Measurements from ENCODE around the gene ZNF398. TPM values are rescaled to one million over a fixed set of nuclear protein-coding genes. Genes with fewer than 3 reads are reported as not detected.
"Not testable (repeated sequence)": the region's sequence is repeated elsewhere in the genome, so short reads cannot be mapped to it uniquely, and the experiment has no call there.

ZNF398 gene
- total RNA-seq, 4 donors from 2014 or later = 11.5 to 23.5 (median 17.1) TPM

DNA sequence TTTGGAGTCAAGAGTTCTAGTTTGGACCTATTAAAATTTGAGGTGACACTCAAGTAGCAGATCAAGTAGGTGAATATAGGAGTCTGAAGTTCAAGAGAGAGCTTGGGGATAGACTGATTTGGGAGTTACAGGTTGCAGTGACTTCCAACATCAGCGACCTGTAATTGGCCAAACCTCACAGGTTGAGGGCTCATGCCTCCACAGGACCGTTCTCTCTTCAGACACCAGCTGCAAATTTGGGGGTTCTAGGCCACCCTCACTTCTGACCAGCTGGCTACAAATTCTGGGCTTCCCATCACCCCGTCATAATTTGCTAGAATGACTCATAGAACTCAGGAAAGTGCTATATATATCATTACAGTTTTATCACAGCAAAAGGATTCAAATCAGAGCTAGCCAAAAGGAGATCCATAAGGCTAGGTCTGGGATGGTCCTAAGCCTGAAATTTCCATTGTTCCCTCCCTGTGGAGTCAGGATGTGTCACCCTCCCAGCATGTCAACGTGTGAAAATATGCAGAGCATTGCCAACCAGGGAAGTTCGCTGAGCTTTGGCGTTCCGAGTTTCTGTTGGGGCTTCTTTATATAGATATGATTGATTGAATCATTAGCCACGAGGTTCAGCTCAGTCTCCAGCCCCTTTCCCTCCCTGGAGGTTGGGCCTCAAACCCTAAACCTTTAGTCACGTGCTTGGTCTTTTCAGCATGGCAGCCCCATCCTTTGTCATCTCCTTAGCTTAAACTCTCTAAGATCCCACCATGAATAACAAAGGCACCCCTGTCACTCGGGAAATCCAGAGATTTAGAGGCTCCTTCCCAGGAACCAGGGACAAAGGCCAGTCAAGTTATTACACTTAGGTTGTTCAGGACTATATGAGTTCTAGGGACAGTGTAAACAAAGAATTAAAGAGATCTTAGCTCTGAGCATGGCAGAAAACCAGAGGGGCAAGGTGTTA is 71.5 kb downstream of the ZNF398 start:
- TF ChIP-seq, protein P1, sequence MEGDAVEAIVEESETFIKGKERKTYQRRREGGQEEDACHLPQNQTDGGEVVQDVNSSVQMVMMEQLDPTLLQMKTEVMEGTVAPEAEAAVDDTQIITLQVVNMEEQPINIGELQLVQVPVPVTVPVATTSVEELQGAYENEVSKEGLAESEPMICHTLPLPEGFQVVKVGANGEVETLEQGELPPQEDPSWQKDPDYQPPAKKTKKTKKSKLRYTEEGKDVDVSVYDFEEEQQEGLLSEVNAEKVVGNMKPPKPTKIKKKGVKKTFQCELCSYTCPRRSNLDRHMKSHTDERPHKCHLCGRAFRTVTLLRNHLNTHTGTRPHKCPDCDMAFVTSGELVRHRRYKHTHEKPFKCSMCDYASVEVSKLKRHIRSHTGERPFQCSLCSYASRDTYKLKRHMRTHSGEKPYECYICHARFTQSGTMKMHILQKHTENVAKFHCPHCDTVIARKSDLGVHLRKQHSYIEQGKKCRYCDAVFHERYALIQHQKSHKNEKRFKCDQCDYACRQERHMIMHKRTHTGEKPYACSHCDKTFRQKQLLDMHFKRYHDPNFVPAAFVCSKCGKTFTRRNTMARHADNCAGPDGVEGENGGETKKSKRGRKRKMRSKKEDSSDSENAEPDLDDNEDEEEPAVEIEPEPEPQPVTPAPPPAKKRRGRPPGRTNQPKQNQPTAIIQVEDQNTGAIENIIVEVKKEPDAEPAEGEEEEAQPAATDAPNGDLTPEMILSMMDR (IDR thresholded peaks at IDR 0.05) = no peak
- DNase-seq (ENCODE audit: low spot score) (no peak), ATAC-seq (ENCODE audit: low FRiP score) (no peak)

- ATAC-seq (ENCODE audit: low FRiP score) = no peak
- TF ChIP-seq, protein P1 (IDR thresholded peaks at IDR 0.05) = no peak
Measured at GRCh38 chr7:149220534-149220933, 73.3 kb downstream of the ZNF398 start.

GRCh38 chr7:149223176-149223575 is 75.9 kb downstream of the ZNF398 start:
- ATAC-seq (ENCODE audit: low FRiP score) = no peak
- TF ChIP-seq, protein P1 (IDR thresholded peaks at IDR 0.05) = no peak
- DNase-seq (ENCODE audit: low spot score) = no peak

More at GRCh38 chr7:149220534-149220933, 73.3 kb downstream of the ZNF398 start:
- no peak for DNase-seq (ENCODE audit: low spot score)

- DNase-seq (ENCODE audit: low spot score) (no peak), ATAC-seq (ENCODE audit: low FRiP score) (no peak)
- TF ChIP-seq, protein P1 (IDR thresholded peaks at IDR 0.05) = no peak
Measured at GRCh38 chr7:149223761-149224160, 76.5 kb downstream of the ZNF398 start.

GRCh38 chr7:149224352-149224751 is 77.1 kb downstream of the ZNF398 start:
- ATAC-seq (ENCODE audit: low FRiP score) = no peak
- DNase-seq (ENCODE audit: low spot score) = no peak
- TF ChIP-seq, protein P1 (IDR thresholded peaks at IDR 0.05) = no peak

DNA sequence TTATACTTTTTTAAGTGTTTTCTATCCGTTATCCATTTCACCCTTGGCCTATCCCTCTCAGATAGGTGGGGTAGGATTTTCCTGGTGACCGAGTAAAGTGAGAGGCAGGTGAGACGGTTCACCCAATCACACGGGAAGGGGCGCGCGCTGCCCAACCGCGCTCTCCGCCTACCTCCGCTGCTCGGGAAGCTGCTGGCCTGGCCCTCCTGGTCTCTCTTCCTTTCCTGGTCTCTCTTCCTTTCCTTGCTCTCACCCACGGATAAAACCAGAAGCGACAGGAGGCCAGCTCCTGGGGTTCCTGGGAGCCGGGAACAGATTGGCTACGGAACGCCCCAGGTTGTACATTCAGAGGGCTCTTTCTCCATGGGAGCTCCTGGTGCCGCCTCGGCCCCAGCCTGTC is 77.9 kb downstream of the ZNF398 start:
- no peak for ATAC-seq (ENCODE audit: low FRiP score)
- TF ChIP-seq, protein P1 (IDR thresholded peaks at IDR 0.05) = no peak
- DNase-seq (ENCODE audit: low spot score) = no peak

DNA sequence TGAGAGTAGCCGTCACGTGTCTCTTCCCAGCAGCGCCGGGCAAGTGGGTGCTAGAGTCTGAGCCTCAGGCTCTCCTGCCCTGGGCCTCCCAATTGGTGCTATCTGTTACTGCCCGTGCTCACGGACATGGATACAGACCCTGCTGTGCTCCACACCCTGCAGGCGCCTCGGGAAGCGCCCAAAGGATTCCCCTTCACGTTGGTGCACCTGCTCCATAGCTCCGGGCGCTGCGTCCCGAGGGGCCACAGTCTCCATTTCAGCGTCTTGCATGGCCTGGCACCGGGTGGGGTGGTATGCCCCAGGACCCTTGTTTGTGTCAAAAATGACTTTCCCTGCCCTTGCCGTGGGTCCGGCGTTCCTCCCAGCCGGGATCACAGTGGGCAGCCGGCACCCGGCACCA is 78.4 kb downstream of the ZNF398 start:
- ATAC-seq (ENCODE audit: low FRiP score) = no peak
- TF ChIP-seq, protein P1 (IDR thresholded peaks at IDR 0.05) = no peak
- no peak for DNase-seq (ENCODE audit: low spot score)

GRCh38 chr7:149226366-149226765 is 79.1 kb downstream of the ZNF398 start:
- not testable (repeated sequence) for ATAC-seq (ENCODE audit: low FRiP score); DNase-seq (ENCODE audit: low spot score)

All from omental fat pad (tissue), 4 donors.